H9 (cell line): ENCODE measurements around the gene RIBC1. TPM values are rescaled to one million over a fixed set of nuclear protein-coding genes. Genes with fewer than 3 reads are reported as not detected.

ENCODE experiments used
- DNase-seq: peaks from one replicate; pipeline ENCODE4 v3.0.0-alpha.2; 2017
- H2AFZ ChIP-seq: one replicate; pipeline ENCODE4 v1.6.1; 2013; ENCODE audit warnings: mild to moderate bottlenecking, low read length, control low read depth, moderate library complexity
- H2AK5ac ChIP-seq: 2 replicates; pipeline ENCODE4 v1.6.1; 2013; ENCODE audit warnings: low read length, control low read depth, mixed read lengths; ENCODE audit not compliant: insufficient read length
- H2BK120ac ChIP-seq: one replicate; pipeline ENCODE4 v1.6.1; 2013; ENCODE audit warnings: low read depth, mild to moderate bottlenecking, low read length, control low read depth, inconsistent platforms; ENCODE audit not compliant: poor library complexity, severe bottlenecking
- H2BK12ac ChIP-seq: 2 replicates; pipeline ENCODE4 v1.6.1; 2013; ENCODE audit warnings: low read length, control low read depth, mixed read lengths, low read depth; ENCODE audit not compliant: insufficient read length
- H2BK15ac ChIP-seq: 2 replicates; pipeline ENCODE4 v1.6.1; 2013; ENCODE audit warnings: low read depth, low read length, control low read depth
- H2BK20ac ChIP-seq: one replicate; pipeline ENCODE4 v1.6.1; 2013; ENCODE audit warnings: low read depth, mild to moderate bottlenecking, low read length, control low read depth, inconsistent platforms; ENCODE audit not compliant: poor library complexity, severe bottlenecking
- H2BK5ac ChIP-seq: 2 replicates; pipeline ENCODE4 v1.6.1; 2013; ENCODE audit warnings: low read length, control low read depth, mixed read lengths; ENCODE audit not compliant: insufficient read length
- H3K14ac ChIP-seq: 2 replicates; pipeline ENCODE4 v1.6.1; 2013; ENCODE audit warnings: low read length, control low read depth; ENCODE audit not compliant: insufficient read depth
- H3K18ac ChIP-seq: 2 replicates; pipeline ENCODE4 v1.6.1; 2013; ENCODE audit warnings: low read depth, mild to moderate bottlenecking, mixed read lengths, low read length, control low read depth; ENCODE audit not compliant: insufficient read length
- H3K23ac ChIP-seq: 2 replicates; pipeline ENCODE4 v1.6.1; 2013; ENCODE audit warnings: low read length, control low read depth, mixed read lengths, low read depth; ENCODE audit not compliant: insufficient read length
- H3K23me2 ChIP-seq: 2 replicates; pipeline ENCODE4 v1.6.1; 2013; ENCODE audit warnings: low read depth, mild to moderate bottlenecking, mixed read lengths, low read length, control low read depth; ENCODE audit not compliant: insufficient read length, poor library complexity, severe bottlenecking
- H3K27ac ChIP-seq: 2 replicates; pipeline ENCODE4 v1.5.1; 2013; ENCODE audit warnings: low read length, control low read depth, mixed read lengths, low read depth; ENCODE audit not compliant: insufficient read length
- H3K27me3 ChIP-seq: 2 replicates; pipeline ENCODE4 v1.6.1; 2013; ENCODE audit warnings: low read length, control low read depth, inconsistent platforms; ENCODE audit not compliant: insufficient read depth
- H3K4ac ChIP-seq: 2 replicates; pipeline ENCODE4 v1.6.1; 2013; ENCODE audit warnings: low read depth, mild to moderate bottlenecking, control low read depth, inconsistent platforms, low read length, moderate library complexity
- H3K4me1 ChIP-seq: 2 replicates; pipeline ENCODE4 v1.6.1; 2013; ENCODE audit warnings: low read length, control low read depth, inconsistent platforms; ENCODE audit not compliant: insufficient read depth
- H3K4me2 ChIP-seq: 2 replicates; pipeline ENCODE4 v1.6.1; 2013; ENCODE audit warnings: low read length, control low read depth, mixed read lengths; ENCODE audit not compliant: insufficient read length, insufficient read depth
- H3K56ac ChIP-seq: 2 replicates; pipeline ENCODE4 v1.6.1; 2013; ENCODE audit warnings: low read depth, mild to moderate bottlenecking, mixed read lengths, low read length, control low read depth; ENCODE audit not compliant: insufficient read length
- H3K79me1 ChIP-seq: 2 replicates; pipeline ENCODE4 v1.6.1; 2013; ENCODE audit warnings: low read depth, mild to moderate bottlenecking, moderate library complexity, low read length, control low read depth, inconsistent platforms; ENCODE audit not compliant: insufficient read depth, poor library complexity, severe bottlenecking
- H3K79me2 ChIP-seq: 2 replicates; pipeline ENCODE4 v1.6.1; 2013; ENCODE audit warnings: low read length, control low read depth, inconsistent platforms; ENCODE audit not compliant: insufficient read depth
- H3K9ac ChIP-seq: 2 replicates; pipeline ENCODE4 v1.6.1; 2013; ENCODE audit warnings: low read length, control low read depth, mixed read lengths; ENCODE audit not compliant: insufficient read length; ENCODE audit errors: extremely low read depth
- H3K9me3 ChIP-seq: one replicate; pipeline ENCODE4 v1.6.1; 2013; ENCODE audit warnings: low read depth, low read length, inconsistent platforms; ENCODE audit not compliant: control insufficient read depth
- H3T11ph ChIP-seq: one replicate; pipeline ENCODE4 v1.6.1; 2013; ENCODE audit warnings: mild to moderate bottlenecking, low read length, control low read depth, inconsistent platforms
- H4K20me1 ChIP-seq: one replicate; pipeline ENCODE4 v1.6.1; 2013; ENCODE audit not compliant: control insufficient read depth, insufficient read length, insufficient read depth
- H4K5ac ChIP-seq: 2 replicates; pipeline ENCODE4 v1.6.1; 2013; ENCODE audit warnings: low read depth, mild to moderate bottlenecking, mixed read lengths, low read length, control low read depth; ENCODE audit not compliant: insufficient read length
- H4K8ac ChIP-seq: replicated peaks from 2 replicates; pipeline ENCODE4 v1.6.1; 2013; ENCODE audit warnings: low read length, control low read depth, mixed read lengths, low read depth; ENCODE audit not compliant: insufficient read length
- H4K91ac ChIP-seq: 2 replicates; pipeline ENCODE4 v1.6.1; 2013; ENCODE audit warnings: low read depth, mild to moderate bottlenecking, moderate library complexity, mixed read lengths, low read length, control low read depth; ENCODE audit not compliant: insufficient read length
- H3K27ac Mint-ChIP-seq, 3 experiments: 2 replicates in 2 of 3; 3 replicates in 1 of 3; pipeline ENCODE4 v1.8.0; 2020 to 2021; ENCODE audit warnings: mixed read lengths in 3 of 3, mild to moderate bottlenecking in 1 of 3, moderate library complexity in 1 of 3
- H3K27me3 Mint-ChIP-seq: 2 replicates; pipeline ENCODE4 v1.8.0; 2021; ENCODE audit warnings: low read depth, mild to moderate bottlenecking, moderate library complexity, mixed read lengths
- H3K36me3 Mint-ChIP-seq, 3 experiments: 2 replicates in 2 of 3; 3 replicates in 1 of 3; pipeline ENCODE4 v1.8.0; 2020 to 2021; ENCODE audit warnings: low read depth in 3 of 3, mixed read lengths in 3 of 3; ENCODE audit not compliant: insufficient read depth in 1 of 3
- H3K4me1 Mint-ChIP-seq, 2 experiments: 2 replicates each; pipeline ENCODE4 v1.8.0; 2020; ENCODE audit warnings: mixed read lengths in 2 of 2
- H3K4me3 Mint-ChIP-seq, 2 experiments: 2 replicates in 1 of 2; 3 replicates in 1 of 2; pipeline ENCODE4 v1.8.0; 2020 to 2021; ENCODE audit warnings: mild to moderate bottlenecking in 2 of 2, mixed read lengths in 2 of 2, moderate library complexity in 1 of 2
- H3K9me3 Mint-ChIP-seq, 2 experiments: 2 replicates in 1 of 2; 3 replicates in 1 of 2; pipeline ENCODE4 v1.8.0; 2020; ENCODE audit warnings: mild to moderate bottlenecking in 2 of 2, mixed read lengths in 2 of 2, moderate library complexity in 1 of 2
- CTCF ChIP-seq: fragments of 200-600 bp; sonication (generic); conservative IDR thresholded peaks from 3 replicates; pipeline ENCODE4 v1.8.0; 2021; ENCODE audit warnings: antibody characterized with exemption, mild to moderate bottlenecking
- WGBS: extraction: QIAGEN DNeasy Blood & Tissue Kit; methylation state at CpG from one replicate; pipeline ENCODE4 v1.1.7; 2013; ENCODE audit warnings: missing lambda C conversion rate, low lambda C conversion rate, mixed read lengths; ENCODE audit not compliant: insufficient read length; ENCODE audit errors: extremely low coverage; 5-methylcytosine and 5-hydroxymethylcytosine counted together
- total RNA-seq: library from RNA; stranded (reverse); gene quantifications from 2 replicates; pipeline ENCODE4 v1.2.1, GENCODE V29; 2021

Gene RIBC1
- total RNA-seq, 1 experiment from 2014 or later = 1.2 TPM

GRCh38 chrX:53379747-53380146 is 42.9 kb upstream of the RIBC1 start:
- no peak for TF ChIP-seq CTCF
- no peak overlapping the region for H2BK20ac ChIP-seq
- H4K8ac ChIP-seq = no peak overlapping the region
- Mint-ChIP-seq H3K4me3 (no peak overlapping the region), H3K36me3 (peaks cover 41 to 68% (median 56%) of the 10 kb centered on the region in 3 experiments), H3K27me3 (peaks cover 3% of the 10 kb centered on the region), H3K9me3 (peaks cover 63 to 65% of the 10 kb centered on the region in 2 experiments), H3K27ac (no peak overlapping the region), H3K4me1 (no peaks in the 10 kb centered on the region)
- no peaks in the 10 kb centered on the region for H3K79me1 ChIP-seq
- no peak overlapping the region for H4K91ac ChIP-seq
- no peak overlapping the region for H3K14ac ChIP-seq
- WGBS = no CpG with 5 or more reads among the region's 4 CpGs
- no peaks in the 10 kb centered on the region for H3K27me3 ChIP-seq
- no peak overlapping the region for H2AFZ ChIP-seq
- H2BK15ac ChIP-seq = no peak overlapping the region
- peaks cover 60% of the 10 kb centered on the region for H3K9me3 ChIP-seq
- H2BK5ac ChIP-seq = no peak overlapping the region
- no peak overlapping the region for H4K5ac ChIP-seq
- H3K56ac ChIP-seq = no peak overlapping the region
- H3K79me2 ChIP-seq = no peaks in the 10 kb centered on the region
- H3K23ac ChIP-seq = no peak overlapping the region
- H4K20me1 ChIP-seq = no peaks in the 10 kb centered on the region
- H3K4me2 ChIP-seq = no peak overlapping the region
- no peak overlapping the region for H3T11ph ChIP-seq
- H2BK12ac ChIP-seq = no peak overlapping the region
- no peak overlapping the region for H3K4ac ChIP-seq
- no peak overlapping the region for H2BK120ac ChIP-seq
- no peak overlapping the region for H3K27ac ChIP-seq
- H3K18ac ChIP-seq = no peak overlapping the region
- H2AK5ac ChIP-seq = no peak overlapping the region
- no peak for DNase-seq
- H3K23me2 ChIP-seq = no peaks in the 10 kb centered on the region
- H3K4me1 ChIP-seq = no peaks in the 10 kb centered on the region
- no peak overlapping the region for H3K9ac ChIP-seq
